ENCODE results near the gene AATK.

DNA sequence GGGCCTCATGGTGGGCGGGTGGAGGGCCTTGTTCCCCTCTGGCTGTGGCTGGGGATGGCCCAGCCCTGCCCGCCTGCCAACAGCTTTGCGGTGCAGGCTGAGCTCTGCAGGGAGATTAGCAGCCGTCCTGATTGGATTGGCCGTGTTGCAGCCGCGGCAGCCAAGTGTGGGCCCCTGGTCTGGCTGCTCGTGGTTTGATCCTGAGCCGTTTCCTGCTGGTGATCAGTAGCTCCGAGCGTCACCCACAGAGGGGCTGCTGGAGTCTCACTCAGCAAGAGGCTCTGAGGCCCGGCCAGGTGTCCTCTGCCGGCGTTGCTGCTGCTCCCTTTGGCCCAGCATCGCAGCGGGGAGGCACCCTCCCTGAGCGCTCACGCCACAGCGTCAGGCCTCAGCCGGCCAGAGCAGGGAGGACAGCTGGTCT is 98.6 kb downstream of the AATK start:
- TF ChIP-seq, protein P1, sequence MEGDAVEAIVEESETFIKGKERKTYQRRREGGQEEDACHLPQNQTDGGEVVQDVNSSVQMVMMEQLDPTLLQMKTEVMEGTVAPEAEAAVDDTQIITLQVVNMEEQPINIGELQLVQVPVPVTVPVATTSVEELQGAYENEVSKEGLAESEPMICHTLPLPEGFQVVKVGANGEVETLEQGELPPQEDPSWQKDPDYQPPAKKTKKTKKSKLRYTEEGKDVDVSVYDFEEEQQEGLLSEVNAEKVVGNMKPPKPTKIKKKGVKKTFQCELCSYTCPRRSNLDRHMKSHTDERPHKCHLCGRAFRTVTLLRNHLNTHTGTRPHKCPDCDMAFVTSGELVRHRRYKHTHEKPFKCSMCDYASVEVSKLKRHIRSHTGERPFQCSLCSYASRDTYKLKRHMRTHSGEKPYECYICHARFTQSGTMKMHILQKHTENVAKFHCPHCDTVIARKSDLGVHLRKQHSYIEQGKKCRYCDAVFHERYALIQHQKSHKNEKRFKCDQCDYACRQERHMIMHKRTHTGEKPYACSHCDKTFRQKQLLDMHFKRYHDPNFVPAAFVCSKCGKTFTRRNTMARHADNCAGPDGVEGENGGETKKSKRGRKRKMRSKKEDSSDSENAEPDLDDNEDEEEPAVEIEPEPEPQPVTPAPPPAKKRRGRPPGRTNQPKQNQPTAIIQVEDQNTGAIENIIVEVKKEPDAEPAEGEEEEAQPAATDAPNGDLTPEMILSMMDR (conservative IDR thresholded peaks at IDR 0.05), result no peak
- no peak for TF ChIP-seq ZFX (IDR thresholded peaks at IDR 0.05)

All from C4-2B (cell line).